HG02588 (cell line): ENCODE results near the gene HCAR2.
"Not testable (repeated sequence)": the region's sequence is repeated elsewhere in the genome, so short reads cannot be mapped to it uniquely, and the experiment has no call there.

Source experiments
- ATAC-seq: cut with Tn5 transposase; IDR thresholded peaks from one replicate; pipeline ENCODE4 v1.9.1; 2021; ENCODE audit warnings: mild to moderate bottlenecking, moderate library complexity; ENCODE audit not compliant: unreplicated experiment

HCAR2 gene

GRCh38 chr12:122702890-122703611 lies at the start of gene HCAR2:
TSS of gene HCAR2 (minus strand) at chr12:122703357. CDS start at chr12:122703283, 74 bp downstream.
- ATAC-seq: not testable (repeated sequence)

- peak; percentile 94 for ATAC-seq
Observed at GRCh38 chr12:122752464-122753318, 49.5 kb upstream of the HCAR2 start, which contains the start of gene DENR. TSS of gene DENR (plus strand) at chr12:122752824. CDS start at chr12:122753702, 878 bp downstream.

- not testable (repeated sequence) for ATAC-seq
Observed at GRCh38 chr12:122750781-122751515, 47.8 kb upstream of the HCAR2 start.

GRCh38 chr12:122749569-122750332 lies 46.6 kb upstream of the HCAR2 start:
- ATAC-seq: no peak

- no peak for ATAC-seq
Observed at GRCh38 chr12:122747224-122748135, 44.3 kb upstream of the HCAR2 start.

GRCh38 chr12:122743895-122744525 lies 40.9 kb upstream of the HCAR2 start:
- ATAC-seq: no peak

- no peak for ATAC-seq
Observed at GRCh38 chr12:122740351-122740750, 37.2 kb upstream of the HCAR2 start.

GRCh38 chr12:122738571-122738970 lies 35.4 kb upstream of the HCAR2 start:
- no peak for ATAC-seq

- no peak for ATAC-seq
Observed at GRCh38 chr12:122732611-122733010, 29.5 kb upstream of the HCAR2 start.

- ATAC-seq: no peak
Observed at GRCh38 chr12:122732170-122732569, 29.0 kb upstream of the HCAR2 start.

GRCh38 chr12:122730215-122731014 lies 27.3 kb upstream of the HCAR2 start, which contains the start of gene HCAR1:
TSS of gene HCAR1 (minus strand) at chr12:122730844. CDS start at chr12:122730339, 505 bp downstream.
- ATAC-seq: no peak

- ATAC-seq: no peak
Observed at GRCh38 chr12:122729583-122730214, 26.5 kb upstream of the HCAR2 start.

GRCh38 chr12:122726080-122726558 lies 23.0 kb upstream of the HCAR2 start:
- no peak for ATAC-seq

GRCh38 chr12:122725452-122726079 lies 22.4 kb upstream of the HCAR2 start:
- no peak for ATAC-seq

GRCh38 chr12:122724641-122725243 lies 21.6 kb upstream of the HCAR2 start:
- ATAC-seq: no peak

GRCh38 chr12:122722387-122722786 lies 19.2 kb upstream of the HCAR2 start:
- ATAC-seq: no peak
